SK-N-SH (cell line): Measurements from ENCODE around the gene PDGFB. TPM values are rescaled to one million over a fixed set of nuclear protein-coding genes. Genes with fewer than 3 reads are reported as not detected.

Experiments
- CTCF ChIA-PET: fragments of 300-600, 350-600 bp; formaldehyde crosslinking; extraction: SDS; loops from one replicate; lab custom pipeline; 2021; lab: Yijun Ruan, JAX
- POLR2A ChIA-PET: fragments of 350-600 bp; sonication (Branson Sonifier 250); formaldehyde crosslinking; extraction: SDS; loops from one replicate; lab custom pipeline; 2020; ENCODE audit warnings: antibody characterized with exemption, inconsistent platforms; lab: Yijun Ruan, JAX
- DNase-seq: peaks from one replicate; pipeline ENCODE4 v3.0.0; 2012
- H2AFZ ChIP-seq: fragments of 200-600 bp; sonication (generic); 2 replicates; pipeline ENCODE4 v1.8.1; 2016; ENCODE audit warnings: antibody characterized with exemption, mild to moderate bottlenecking, low read depth
- H3F3A ChIP-seq: fragments of 200-600 bp; sonication (generic); replicated peaks from 2 replicates; pipeline ENCODE3; 2016; ENCODE audit warnings: antibody characterized with exemption, mild to moderate bottlenecking; ENCODE audit not compliant: insufficient read depth
- H3K27ac ChIP-seq, 2 experiments: fragments of 200-500 bp in 1 of 2; fragments of 200-600 bp in 1 of 2; sonication (Bioruptor generic) in 1 of 2; sonication (generic), shearing (Covaris generic) in 1 of 2; 2 replicates each; pipeline versions ENCODE4 v1.5.1 to v1.6.1; 2014 to 2016; ENCODE audit warnings: low read depth in 2 of 2, inconsistent platforms in 1 of 2, low read length in 1 of 2, mild to moderate bottlenecking in 1 of 2, mixed read lengths in 1 of 2
- H3K27me3 ChIP-seq: fragments of 200-600 bp; sonication (generic), shearing (Covaris generic); 2 replicates; pipeline ENCODE4 v1.6.1; 2016; ENCODE audit warnings: mixed run types; ENCODE audit not compliant: insufficient read depth
- H3K36me3 ChIP-seq, 2 experiments: fragments of 200-500 bp in 1 of 2; fragments of 200-600 bp in 1 of 2; sonication (Bioruptor generic) in 1 of 2; sonication (generic) in 1 of 2; replicated peaks in 1 of 2; 2 replicates each; pipeline versions ENCODE3 to v1.5.1; 2014 to 2016; ENCODE audit warnings: low read length in 1 of 2, mild to moderate bottlenecking in 1 of 2; ENCODE audit not compliant: insufficient read depth in 2 of 2, control insufficient read depth in 1 of 2
- H3K4me1 ChIP-seq, 2 experiments: fragments of 200-500 bp in 1 of 2; fragments of 200-600 bp in 1 of 2; sonication (Bioruptor generic) in 1 of 2; sonication (generic), shearing (Covaris generic) in 1 of 2; 2 replicates each; pipeline versions ENCODE4 v1.5.1 to v1.6.1; 2014 to 2016; ENCODE audit warnings: low read depth in 1 of 2, low read length in 1 of 2, mixed run types in 1 of 2; ENCODE audit not compliant: insufficient read depth in 2 of 2, control insufficient read depth in 1 of 2
- H3K4me2 ChIP-seq: fragments of 200-600 bp; sonication (generic), shearing (Covaris generic); 2 replicates; pipeline ENCODE4 v1.6.1; 2017; ENCODE audit warnings: mixed run types
- H3K4me3 ChIP-seq, 2 experiments: fragments of 200-500 bp in 1 of 2; fragments of 200-600 bp in 1 of 2; sonication (Bioruptor generic) in 1 of 2; sonication (generic), shearing (Covaris generic) in 1 of 2; 2 replicates each; pipeline versions ENCODE4 v1.5.1 to v1.8.1; 2014 to 2016; ENCODE audit warnings: low read depth in 2 of 2, inconsistent platforms in 1 of 2, low read length in 1 of 2, mild to moderate bottlenecking in 1 of 2, mixed read lengths in 1 of 2, moderate library complexity in 1 of 2
- H3K79me2 ChIP-seq: fragments of 200-600 bp; sonication (generic); 2 replicates; pipeline ENCODE4 v1.8.1; 2017; ENCODE audit warnings: mild to moderate bottlenecking; ENCODE audit not compliant: insufficient read depth
- H3K9ac ChIP-seq: fragments of 200-600 bp; sonication (generic); 2 replicates; pipeline ENCODE4 v1.6.1; 2017; ENCODE audit warnings: mixed run types
- H3K9me2 ChIP-seq: fragments of 200-600 bp; sonication (generic); 2 replicates; pipeline ENCODE4 v1.6.1; 2017; ENCODE audit warnings: mixed run types
- H3K9me3 ChIP-seq: fragments of 200-600 bp; sonication (generic); 2 replicates; pipeline ENCODE4 v1.6.1; 2017; ENCODE audit warnings: mixed run types, mild to moderate bottlenecking, moderate library complexity
- H4K20me1 ChIP-seq: fragments of 200-600 bp; sonication (generic); 2 replicates; pipeline ENCODE4 v1.6.1; 2017; ENCODE audit warnings: mild to moderate bottlenecking, mixed run types; ENCODE audit not compliant: insufficient read depth
- CHD2 ChIP-seq: fragments of 150-350 bp; IDR thresholded peaks from 2 replicates; pipeline ENCODE4 v1.6.1; 2018; ENCODE audit warnings: low read length; ENCODE audit not compliant: partially characterized antibody
- ELF1 ChIP-seq: IDR thresholded peaks from 2 replicates; pipeline ENCODE4 v1.4.0; 2012
- EP300 ChIP-seq, 2 experiments: IDR thresholded peaks; 2 replicates each; pipeline versions ENCODE4 v1.4.0 to v1.6.1; 2012; ENCODE audit warnings: borderline replicate concordance in 1 of 2, low read depth in 1 of 2, low read length in 1 of 2
- FOSL2 ChIP-seq: IDR thresholded peaks from 2 replicates; pipeline ENCODE4 v1.4.0; 2012; ENCODE audit warnings: low read depth, mild to moderate bottlenecking, moderate library complexity, borderline replicate concordance
- FOXJ3 ChIP-seq: sonication (generic); formaldehyde crosslinking; IDR thresholded peaks from 2 replicates; pipeline ENCODE4 v1.5.1; 2020; ENCODE audit warnings: mild to moderate bottlenecking, missing genetic modification reagents
- GATA2 ChIP-seq: sonication (generic); formaldehyde crosslinking; IDR thresholded peaks from 2 replicates; pipeline ENCODE4 v1.5.0; 2020; ENCODE audit warnings: mild to moderate bottlenecking, missing genetic modification reagents
- JUND ChIP-seq: IDR thresholded peaks from 2 replicates; pipeline ENCODE4 v1.4.0; 2012
- RCOR1 ChIP-seq: fragments of 150-350 bp; IDR thresholded peaks from 2 replicates; pipeline ENCODE4 v1.6.1; 2017; ENCODE audit warnings: antibody characterized with exemption, low read length
- RFX5 ChIP-seq: IDR thresholded peaks from 2 replicates; pipeline ENCODE4 v1.6.1; 2012; ENCODE audit warnings: mild to moderate bottlenecking, improper control_type of control experiment, low read length
- SIN3A ChIP-seq: IDR thresholded peaks from 2 replicates; pipeline ENCODE4 v1.6.1; 2012; ENCODE audit warnings: low read depth, mild to moderate bottlenecking, low read length, moderate library complexity, borderline replicate concordance
- TAF1 ChIP-seq: IDR thresholded peaks from 2 replicates; pipeline ENCODE4 v1.6.1; 2012; ENCODE audit warnings: low read depth, mild to moderate bottlenecking, low read length, moderate library complexity, borderline replicate concordance
- TCF12 ChIP-seq: IDR thresholded peaks from 2 replicates; pipeline ENCODE4 v1.4.0; 2012
- WGBS: methylation state at CpG from one replicate; pipeline ENCODE4 v1.1.6; 2017; ENCODE audit warnings: low lambda C conversion rate; 5-methylcytosine and 5-hydroxymethylcytosine counted together
- polyA plus RNA-seq, 3 experiments: library from polyadenylated mRNA; depleted of rRNA; stranded (reverse); fragments of >200 nt; gene quantifications; 2 replicates each; pipeline ENCODE4 v1.2.3, GENCODE V29; 2012
- TF ChIP-seq, protein P1 (sequence below): IDR thresholded peaks from 2 replicates; pipeline ENCODE4 v1.4.0; 2012; ENCODE audit warnings: low read depth, borderline replicate concordance
- TF ChIP-seq, protein P2 (sequence below): IDR thresholded peaks from 2 replicates; pipeline ENCODE4 v1.6.1; 2012; ENCODE audit warnings: mild to moderate bottlenecking, low read depth, low read length, moderate library complexity
- TF ChIP-seq, protein P3 (sequence below): IDR thresholded peaks from 2 replicates; pipeline ENCODE4; 2012
- TF ChIP-seq, protein P4 (sequence below): IDR thresholded peaks from 2 replicates; pipeline ENCODE4 v1.4.0; 2012; ENCODE audit warnings: low read depth, borderline replicate concordance

The PDGFB gene
- polyA plus RNA-seq, 1 of the 3 experiments (the other 2 are of a cell fraction), result 0.44 TPM

DNA sequence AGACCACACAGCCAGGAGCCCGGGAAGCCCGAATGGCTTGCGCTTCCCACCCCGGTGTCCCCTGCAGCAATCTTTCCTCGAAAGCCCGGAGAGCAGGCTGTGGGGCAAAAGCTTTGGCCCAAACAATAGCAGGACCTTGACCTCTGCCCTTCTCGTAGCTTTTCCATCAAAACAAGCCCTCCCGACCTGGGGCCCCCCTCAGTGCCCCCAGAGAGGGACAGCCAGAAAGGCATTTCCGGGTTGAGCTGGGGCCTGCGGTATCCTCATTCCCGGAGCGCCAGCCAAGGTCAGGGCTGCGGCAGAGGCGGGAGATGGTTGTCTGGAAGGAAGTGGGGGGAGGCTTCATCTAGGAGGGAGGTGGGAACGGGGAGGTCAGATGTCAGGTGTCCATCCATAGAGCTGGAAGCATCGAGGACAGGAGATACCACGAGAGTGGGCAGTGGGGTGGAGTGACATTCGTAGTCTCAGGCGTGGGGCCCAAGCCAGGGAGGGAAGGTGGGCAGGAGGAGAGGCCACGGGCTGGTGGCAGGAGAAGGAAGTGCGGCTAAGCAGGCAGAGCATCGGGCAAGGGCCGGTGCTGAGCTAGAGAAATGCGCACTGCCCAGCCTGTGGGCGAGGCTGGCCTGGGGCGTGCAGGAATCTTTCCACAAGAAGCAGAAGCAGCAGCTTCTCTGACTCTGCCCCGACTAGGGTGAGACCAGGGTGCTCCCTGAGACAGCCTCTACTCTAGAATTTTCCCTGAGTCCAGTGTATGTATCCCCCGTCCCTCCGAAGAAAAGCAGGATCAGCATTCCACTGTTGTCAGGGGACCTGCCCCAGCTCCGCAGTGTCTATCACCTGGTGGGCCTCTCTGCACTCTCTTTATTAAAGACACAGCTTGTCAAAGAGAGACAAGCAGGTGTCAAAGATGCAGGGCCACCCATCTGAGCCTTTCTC, 14.3 kb downstream of the PDGFB start:
- Histone ChIP-seq H3K9me3 (no peaks in the 10 kb centered on the region), H3K79me2 (no peaks in the 10 kb centered on the region), H2AFZ (no peak overlapping the region), H3K4me3 (no peak overlapping the region), H3K27ac (no peak overlapping the region), H3F3A (no peaks in the 10 kb centered on the region)
- TF ChIP-seq, protein P1, sequence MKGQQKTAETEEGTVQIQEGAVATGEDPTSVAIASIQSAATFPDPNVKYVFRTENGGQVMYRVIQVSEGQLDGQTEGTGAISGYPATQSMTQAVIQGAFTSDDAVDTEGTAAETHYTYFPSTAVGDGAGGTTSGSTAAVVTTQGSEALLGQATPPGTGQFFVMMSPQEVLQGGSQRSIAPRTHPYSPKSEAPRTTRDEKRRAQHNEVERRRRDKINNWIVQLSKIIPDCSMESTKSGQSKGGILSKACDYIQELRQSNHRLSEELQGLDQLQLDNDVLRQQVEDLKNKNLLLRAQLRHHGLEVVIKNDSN, result no peak
- TF ChIP-seq, protein P2, sequence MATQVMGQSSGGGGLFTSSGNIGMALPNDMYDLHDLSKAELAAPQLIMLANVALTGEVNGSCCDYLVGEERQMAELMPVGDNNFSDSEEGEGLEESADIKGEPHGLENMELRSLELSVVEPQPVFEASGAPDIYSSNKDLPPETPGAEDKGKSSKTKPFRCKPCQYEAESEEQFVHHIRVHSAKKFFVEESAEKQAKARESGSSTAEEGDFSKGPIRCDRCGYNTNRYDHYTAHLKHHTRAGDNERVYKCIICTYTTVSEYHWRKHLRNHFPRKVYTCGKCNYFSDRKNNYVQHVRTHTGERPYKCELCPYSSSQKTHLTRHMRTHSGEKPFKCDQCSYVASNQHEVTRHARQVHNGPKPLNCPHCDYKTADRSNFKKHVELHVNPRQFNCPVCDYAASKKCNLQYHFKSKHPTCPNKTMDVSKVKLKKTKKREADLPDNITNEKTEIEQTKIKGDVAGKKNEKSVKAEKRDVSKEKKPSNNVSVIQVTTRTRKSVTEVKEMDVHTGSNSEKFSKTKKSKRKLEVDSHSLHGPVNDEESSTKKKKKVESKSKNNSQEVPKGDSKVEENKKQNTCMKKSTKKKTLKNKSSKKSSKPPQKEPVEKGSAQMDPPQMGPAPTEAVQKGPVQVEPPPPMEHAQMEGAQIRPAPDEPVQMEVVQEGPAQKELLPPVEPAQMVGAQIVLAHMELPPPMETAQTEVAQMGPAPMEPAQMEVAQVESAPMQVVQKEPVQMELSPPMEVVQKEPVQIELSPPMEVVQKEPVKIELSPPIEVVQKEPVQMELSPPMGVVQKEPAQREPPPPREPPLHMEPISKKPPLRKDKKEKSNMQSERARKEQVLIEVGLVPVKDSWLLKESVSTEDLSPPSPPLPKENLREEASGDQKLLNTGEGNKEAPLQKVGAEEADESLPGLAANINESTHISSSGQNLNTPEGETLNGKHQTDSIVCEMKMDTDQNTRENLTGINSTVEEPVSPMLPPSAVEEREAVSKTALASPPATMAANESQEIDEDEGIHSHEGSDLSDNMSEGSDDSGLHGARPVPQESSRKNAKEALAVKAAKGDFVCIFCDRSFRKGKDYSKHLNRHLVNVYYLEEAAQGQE, result no peak
- TF ChIP-seq SIN3A (no peak), JUND (no peak), CHD2 (no peak)
- TF ChIP-seq, all 33 proteins: peak for 0
- 71% methylated on average over 14 of the region's 30 CpGs for WGBS
- Histone ChIP-seq H4K20me1 (no peaks in the 10 kb centered on the region), H3K4me1 (no peaks in the 10 kb centered on the region), H3K4me2 (no peak overlapping the region), H3K27me3 (no peaks in the 10 kb centered on the region), H3K36me3 (no peaks in the 10 kb centered on the region), H3K9ac (no peak overlapping the region), H3K9me2 (no peaks in the 10 kb centered on the region)
- ChIA-PET CTCF (interaction anchor here (0.6 kb wide), 1 partner anchor 45 kb away, joined by 3 read pairs; no protein-coding TSS in a partner anchor), POLR2A (no interaction called here)
- no peak for DNase-seq

DNA sequence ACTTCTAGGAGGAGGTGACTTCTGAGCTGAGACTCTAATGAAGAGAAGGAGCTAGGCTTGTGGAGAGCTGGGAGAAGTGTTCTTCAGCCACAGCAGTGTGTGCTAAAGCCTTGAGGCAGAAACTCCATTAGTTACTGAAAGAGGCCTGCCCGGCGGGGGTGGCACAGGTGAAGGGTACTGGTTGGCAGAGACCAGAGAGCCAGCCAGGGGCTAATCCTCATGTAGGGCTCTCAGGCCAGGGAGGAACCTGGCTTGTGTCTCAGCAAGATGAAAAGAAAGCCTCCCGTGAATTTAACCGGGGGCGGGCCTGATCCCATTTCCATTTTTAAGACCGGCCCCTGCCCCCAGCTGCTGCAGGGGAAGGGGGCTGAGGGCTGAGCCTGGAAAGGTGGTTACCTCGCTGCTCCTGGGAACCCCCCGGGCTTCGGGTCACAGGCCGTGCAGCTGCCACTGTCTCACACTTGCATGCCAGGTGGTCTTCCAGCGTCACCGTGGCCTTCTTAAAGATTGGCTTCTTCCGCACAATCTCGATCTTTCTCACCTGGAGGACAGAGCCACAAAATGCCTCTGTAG, 15.0 kb downstream of the PDGFB start:
- no peak for DNase-seq
- H3K27me3 ChIP-seq, result no peaks in the 10 kb centered on the region
- CTCF ChIA-PET, result interaction anchor here (0.6 kb wide), 1 partner anchor 46 kb away, joined by 3 read pairs; no protein-coding TSS in a partner anchor
- no peaks in the 10 kb centered on the region for H3K36me3 ChIP-seq
- no peaks in the 10 kb centered on the region for H3F3A ChIP-seq
- no peak overlapping the region for H2AFZ ChIP-seq
- H3K4me2 ChIP-seq, result no peak overlapping the region
- H3K9ac ChIP-seq, result no peak overlapping the region
- no peaks in the 10 kb centered on the region for H3K4me1 ChIP-seq
- no peak overlapping the region for H3K4me3 ChIP-seq
- H3K9me2 ChIP-seq, result no peaks in the 10 kb centered on the region
- no peaks in the 10 kb centered on the region for H3K9me3 ChIP-seq
- POLR2A ChIA-PET, result no interaction called here
- H4K20me1 ChIP-seq, result no peaks in the 10 kb centered on the region
- 81% methylated on average over 4 of the region's 14 CpGs for WGBS
- H3K27ac ChIP-seq, result no peak overlapping the region
- H3K79me2 ChIP-seq, result no peaks in the 10 kb centered on the region
- TF ChIP-seq TCF12 (no peak), FOXJ3 (CRISPR knock-in tag) (no peak), FOSL2 (no peak), TAF1 (no peak), RFX5 (no peak), GATA2 (CRISPR knock-in tag) (no peak), EP300 (IDR thresholded peaks at IDR 0.05; ENCODE audit: borderline replicate concordance in 1 of 2, low read depth in 1 of 2, low read length in 1 of 2) (no peak), RCOR1 (no peak), SIN3A (no peak), ELF1 (no peak), JUND (no peak), CHD2 (no peak)
- TF ChIP-seq, protein P1, result no peak
- TF ChIP-seq, protein P3, sequence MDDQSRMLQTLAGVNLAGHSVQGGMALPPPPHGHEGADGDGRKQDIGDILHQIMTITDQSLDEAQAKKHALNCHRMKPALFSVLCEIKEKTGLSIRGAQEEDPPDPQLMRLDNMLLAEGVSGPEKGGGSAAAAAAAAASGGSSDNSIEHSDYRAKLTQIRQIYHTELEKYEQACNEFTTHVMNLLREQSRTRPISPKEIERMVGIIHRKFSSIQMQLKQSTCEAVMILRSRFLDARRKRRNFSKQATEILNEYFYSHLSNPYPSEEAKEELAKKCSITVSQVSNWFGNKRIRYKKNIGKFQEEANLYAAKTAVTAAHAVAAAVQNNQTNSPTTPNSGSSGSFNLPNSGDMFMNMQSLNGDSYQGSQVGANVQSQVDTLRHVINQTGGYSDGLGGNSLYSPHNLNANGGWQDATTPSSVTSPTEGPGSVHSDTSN, result no peak
- TF ChIP-seq, protein P4, sequence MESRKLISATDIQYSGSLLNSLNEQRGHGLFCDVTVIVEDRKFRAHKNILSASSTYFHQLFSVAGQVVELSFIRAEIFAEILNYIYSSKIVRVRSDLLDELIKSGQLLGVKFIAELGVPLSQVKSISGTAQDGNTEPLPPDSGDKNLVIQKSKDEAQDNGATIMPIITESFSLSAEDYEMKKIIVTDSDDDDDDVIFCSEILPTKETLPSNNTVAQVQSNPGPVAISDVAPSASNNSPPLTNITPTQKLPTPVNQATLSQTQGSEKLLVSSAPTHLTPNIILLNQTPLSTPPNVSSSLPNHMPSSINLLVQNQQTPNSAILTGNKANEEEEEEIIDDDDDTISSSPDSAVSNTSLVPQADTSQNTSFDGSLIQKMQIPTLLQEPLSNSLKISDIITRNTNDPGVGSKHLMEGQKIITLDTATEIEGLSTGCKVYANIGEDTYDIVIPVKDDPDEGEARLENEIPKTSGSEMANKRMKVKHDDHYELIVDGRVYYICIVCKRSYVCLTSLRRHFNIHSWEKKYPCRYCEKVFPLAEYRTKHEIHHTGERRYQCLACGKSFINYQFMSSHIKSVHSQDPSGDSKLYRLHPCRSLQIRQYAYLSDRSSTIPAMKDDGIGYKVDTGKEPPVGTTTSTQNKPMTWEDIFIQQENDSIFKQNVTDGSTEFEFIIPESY, result no peak
